Astrocyte (in vitro differentiated cells and primary cell): ENCODE data around the gene CIBAR2. TPM values are rescaled to one million over a fixed set of nuclear protein-coding genes. Genes with fewer than 3 reads are reported as not detected.

ENCODE experiments used
- DNase-seq: peaks from one replicate; pipeline ENCODE4 v3.0.0-alpha.2; 2010; ENCODE audit warnings: low read depth
- FAIRE-seq: peaks from 2 replicates; lab custom pipeline; 2011; peaks lifted over from hg19 to GRCh38; lab: Jason Lieb, UNC
- H2AFZ ChIP-seq: 2 replicates; pipeline ENCODE4 v1.6.0; 2012; ENCODE audit warnings: low read depth, low read length, inconsistent platforms
- H3K27ac ChIP-seq: 2 replicates; pipeline ENCODE4 v1.5.1; 2011; ENCODE audit warnings: low read depth, low read length, inconsistent platforms
- H3K27me3 ChIP-seq: 2 replicates; pipeline ENCODE4 v1.6.0; 2011; ENCODE audit warnings: low read length, inconsistent platforms; ENCODE audit not compliant: insufficient read depth
- H3K36me3 ChIP-seq: 2 replicates; pipeline ENCODE4 v1.5.1; 2011; ENCODE audit warnings: low read length, inconsistent platforms; ENCODE audit not compliant: insufficient read depth
- H3K4me1 ChIP-seq: 2 replicates; pipeline ENCODE4 v1.5.1; 2011; ENCODE audit warnings: low read length, inconsistent platforms; ENCODE audit not compliant: insufficient read depth
- H3K4me2 ChIP-seq: 2 replicates; pipeline ENCODE4 v1.6.0; 2012; ENCODE audit warnings: low read length, inconsistent platforms
- H3K4me3 ChIP-seq: 2 replicates; pipeline ENCODE4 v1.5.1; 2011; ENCODE audit warnings: low read depth, mild to moderate bottlenecking, low read length, inconsistent platforms; ENCODE audit not compliant: insufficient read depth
- H3K79me2 ChIP-seq: 2 replicates; pipeline ENCODE4 v1.6.0; 2012; ENCODE audit warnings: mild to moderate bottlenecking, low read length, inconsistent platforms; ENCODE audit not compliant: insufficient read depth
- H3K9ac ChIP-seq: 2 replicates; pipeline ENCODE4 v1.6.0; 2012; ENCODE audit warnings: mild to moderate bottlenecking, low read length, inconsistent platforms
- H3K9me3 ChIP-seq: 2 replicates; pipeline ENCODE4 v1.5.1; 2012; ENCODE audit warnings: low read depth, mild to moderate bottlenecking, low read length, inconsistent platforms; ENCODE audit not compliant: insufficient read depth
- H4K20me1 ChIP-seq: 2 replicates; pipeline ENCODE4 v1.6.0; 2012; ENCODE audit warnings: low read length, inconsistent platforms; ENCODE audit not compliant: insufficient read depth
- H3K27ac Mint-ChIP-seq: one replicate; pipeline ENCODE4 v1.8.0; 2021; ENCODE audit warnings: mild to moderate bottlenecking, mixed read lengths; ENCODE audit not compliant: unreplicated experiment
- H3K27me3 Mint-ChIP-seq: one replicate; pipeline ENCODE4 v1.8.0; 2021; ENCODE audit warnings: low read depth, mixed read lengths; ENCODE audit not compliant: unreplicated experiment
- H3K36me3 Mint-ChIP-seq: one replicate; pipeline ENCODE4 v1.8.0; 2021; ENCODE audit warnings: low read depth, mixed read lengths; ENCODE audit not compliant: unreplicated experiment
- H3K4me1 Mint-ChIP-seq: one replicate; pipeline ENCODE4 v1.8.0; 2021; ENCODE audit warnings: low read depth, mixed read lengths; ENCODE audit not compliant: unreplicated experiment
- H3K4me3 Mint-ChIP-seq: one replicate; pipeline ENCODE4 v1.8.0; 2021; ENCODE audit warnings: mild to moderate bottlenecking, moderate library complexity, mixed read lengths; ENCODE audit not compliant: unreplicated experiment
- H3K9me3 Mint-ChIP-seq: one replicate; pipeline ENCODE4 v1.8.0; 2021; ENCODE audit warnings: mild to moderate bottlenecking, mixed read lengths; ENCODE audit not compliant: unreplicated experiment
- EZH2 ChIP-seq: IDR thresholded peaks from 2 replicates; pipeline ENCODE4 v1.6.1; 2012; ENCODE audit warnings: mild to moderate bottlenecking, low read length, inconsistent platforms; ENCODE audit not compliant: insufficient read depth
- total RNA-seq: library from RNA; stranded (reverse); gene quantifications from 2 replicates; pipeline ENCODE4 v1.2.1, GENCODE V29; 2021
- TF ChIP-seq, protein P1 (sequence below): IDR thresholded peaks from 2 replicates; pipeline ENCODE4 v1.5.1; 2011; ENCODE audit warnings: low read depth, mild to moderate bottlenecking, inconsistent platforms, low read length, moderate library complexity; ENCODE audit not compliant: insufficient read depth

The CIBAR2 gene
- total RNA-seq, 1 donor from 2014 or later = not detected

DNA sequence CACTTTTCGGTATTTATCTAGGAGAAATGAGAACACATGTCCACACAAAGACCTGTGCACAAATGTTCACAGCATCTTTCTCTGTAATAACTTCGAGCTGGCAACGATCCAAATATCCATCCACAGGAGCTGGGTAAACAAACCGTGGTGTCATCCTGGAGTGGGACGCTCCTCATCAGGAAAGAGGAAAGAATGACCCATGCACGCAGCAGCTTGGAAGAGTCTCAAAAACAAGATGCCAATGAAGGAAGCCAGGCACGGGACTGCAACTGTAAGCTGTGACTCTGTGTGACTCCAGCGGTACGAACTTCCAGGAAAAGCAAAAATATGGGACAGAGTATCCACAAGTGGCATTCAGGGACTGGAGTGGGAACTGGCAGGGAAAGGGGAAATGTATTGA is 36.7 kb upstream of the CIBAR2 start:
- Mint-ChIP-seq H3K4me3 (no peak overlapping the region), H3K4me1 (peaks cover 11% of the 10 kb centered on the region), H3K9me3 (peaks cover under 1% of the 10 kb centered on the region), H3K36me3 (no peaks in the 10 kb centered on the region), H3K27ac (no peak overlapping the region), H3K27me3 (peaks cover 22% of the 10 kb centered on the region)
- Histone ChIP-seq H3K4me2 (peak overlapping the region; percentile 38), H3K27ac (no peak overlapping the region), H3K36me3 (no peaks in the 10 kb centered on the region), H3K9ac (no peak overlapping the region), H3K9me3 (no peaks in the 10 kb centered on the region), H3K79me2 (no peaks in the 10 kb centered on the region), H3K4me1 (peaks cover 24% of the 10 kb centered on the region), H3K27me3 (no peaks in the 10 kb centered on the region), H2AFZ (no peak overlapping the region), H3K4me3 (no peak overlapping the region), H4K20me1 (no peaks in the 10 kb centered on the region)
- TF ChIP-seq, protein P1, sequence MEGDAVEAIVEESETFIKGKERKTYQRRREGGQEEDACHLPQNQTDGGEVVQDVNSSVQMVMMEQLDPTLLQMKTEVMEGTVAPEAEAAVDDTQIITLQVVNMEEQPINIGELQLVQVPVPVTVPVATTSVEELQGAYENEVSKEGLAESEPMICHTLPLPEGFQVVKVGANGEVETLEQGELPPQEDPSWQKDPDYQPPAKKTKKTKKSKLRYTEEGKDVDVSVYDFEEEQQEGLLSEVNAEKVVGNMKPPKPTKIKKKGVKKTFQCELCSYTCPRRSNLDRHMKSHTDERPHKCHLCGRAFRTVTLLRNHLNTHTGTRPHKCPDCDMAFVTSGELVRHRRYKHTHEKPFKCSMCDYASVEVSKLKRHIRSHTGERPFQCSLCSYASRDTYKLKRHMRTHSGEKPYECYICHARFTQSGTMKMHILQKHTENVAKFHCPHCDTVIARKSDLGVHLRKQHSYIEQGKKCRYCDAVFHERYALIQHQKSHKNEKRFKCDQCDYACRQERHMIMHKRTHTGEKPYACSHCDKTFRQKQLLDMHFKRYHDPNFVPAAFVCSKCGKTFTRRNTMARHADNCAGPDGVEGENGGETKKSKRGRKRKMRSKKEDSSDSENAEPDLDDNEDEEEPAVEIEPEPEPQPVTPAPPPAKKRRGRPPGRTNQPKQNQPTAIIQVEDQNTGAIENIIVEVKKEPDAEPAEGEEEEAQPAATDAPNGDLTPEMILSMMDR = no peak
- TF ChIP-seq EZH2 = no peak
- FAIRE-seq (no peak), DNase-seq (no peak)

DNA sequence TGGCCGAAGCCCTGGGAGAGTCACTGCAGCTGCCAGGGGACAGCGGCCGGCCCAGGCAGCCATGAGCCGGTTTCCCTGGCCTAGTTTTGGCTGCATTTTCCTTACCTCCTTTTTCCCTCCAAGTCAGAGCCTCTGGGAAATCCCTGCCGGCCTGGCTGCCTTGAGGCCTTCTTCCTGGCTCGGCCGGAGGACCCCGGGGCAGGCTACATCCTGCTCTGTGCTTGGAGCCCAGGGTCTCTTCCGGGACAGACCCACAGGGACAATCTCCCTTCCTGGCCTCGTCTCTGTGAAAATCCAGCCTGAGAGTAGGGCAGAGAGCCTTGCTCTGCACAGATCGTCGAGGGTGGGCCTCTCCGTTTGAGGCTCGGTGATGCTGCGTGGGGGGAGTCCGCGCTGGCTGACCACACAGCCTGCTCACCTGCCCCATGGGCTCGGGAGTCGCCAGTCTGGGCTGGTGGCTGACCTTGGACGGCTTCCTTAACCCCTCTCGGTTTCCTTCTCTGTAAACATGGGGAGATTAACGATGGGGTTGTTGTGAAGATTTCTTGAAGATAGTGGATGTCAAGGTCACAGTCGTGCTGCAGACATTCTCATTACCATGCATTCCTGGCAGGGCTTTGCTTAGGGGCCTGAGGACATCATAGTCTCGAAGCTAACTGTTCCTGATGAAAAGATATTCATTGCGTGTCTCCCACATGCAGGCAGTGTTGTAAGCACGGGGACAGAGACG is 34.8 kb upstream of the CIBAR2 start:
- no peaks in the 10 kb centered on the region for H3K27me3 ChIP-seq
- peaks cover 21% of the 10 kb centered on the region for H3K4me1 ChIP-seq
- H3K36me3 ChIP-seq = no peaks in the 10 kb centered on the region
- DNase-seq = no peak
- no peak overlapping the region for H2AFZ ChIP-seq
- no peaks in the 10 kb centered on the region for H3K9me3 ChIP-seq
- no peak overlapping the region for H3K4me3 Mint-ChIP-seq
- H3K36me3 Mint-ChIP-seq = no peaks in the 10 kb centered on the region
- peaks cover 30% of the 10 kb centered on the region for H3K27me3 Mint-ChIP-seq
- no peak overlapping the region for H3K4me3 ChIP-seq
- no peak overlapping the region for H3K27ac Mint-ChIP-seq
- H3K79me2 ChIP-seq = no peaks in the 10 kb centered on the region
- H3K9ac ChIP-seq = no peak overlapping the region
- peaks cover 4% of the 10 kb centered on the region for H3K9me3 Mint-ChIP-seq
- peaks cover 14% of the 10 kb centered on the region for H3K4me1 Mint-ChIP-seq
- no peak for FAIRE-seq
- no peak overlapping the region for H3K27ac ChIP-seq
- H3K4me2 ChIP-seq = no peak overlapping the region
- TF ChIP-seq EZH2 = no peak
- TF ChIP-seq, protein P1 = no peak
- no peaks in the 10 kb centered on the region for H4K20me1 ChIP-seq

DNA sequence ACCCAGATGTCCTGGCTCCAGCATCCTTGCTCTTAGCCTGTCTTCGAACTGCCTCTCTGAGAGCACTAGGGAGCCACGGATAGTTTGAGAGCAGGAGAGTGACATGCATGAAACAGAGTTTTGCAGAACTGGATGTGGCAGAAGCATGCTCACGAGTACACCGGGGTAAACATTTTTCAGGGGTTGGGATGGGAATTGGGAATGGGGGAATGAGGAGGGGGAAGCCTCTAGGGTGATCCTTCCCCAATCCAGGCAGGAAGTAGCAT is 34.2 kb upstream of the CIBAR2 start:
- FAIRE-seq (no peak), DNase-seq (no peak)
- no peak for TF ChIP-seq EZH2
- TF ChIP-seq, protein P1 = no peak
- Mint-ChIP-seq H3K27ac (no peak overlapping the region), H3K4me1 (peaks cover 14% of the 10 kb centered on the region), H3K9me3 (peaks cover 4% of the 10 kb centered on the region), H3K4me3 (no peak overlapping the region), H3K36me3 (no peaks in the 10 kb centered on the region), H3K27me3 (peaks cover 32% of the 10 kb centered on the region)
- H3K36me3 ChIP-seq = no peaks in the 10 kb centered on the region
- H3K4me3 ChIP-seq = no peak overlapping the region
- no peaks in the 10 kb centered on the region for H3K79me2 ChIP-seq
- peaks cover 15% of the 10 kb centered on the region for H3K4me1 ChIP-seq
- no peak overlapping the region for H2AFZ ChIP-seq
- H3K4me2 ChIP-seq = no peak overlapping the region
- H3K27ac ChIP-seq = no peak overlapping the region
- H4K20me1 ChIP-seq = no peaks in the 10 kb centered on the region
- H3K27me3 ChIP-seq = no peaks in the 10 kb centered on the region
- no peaks in the 10 kb centered on the region for H3K9me3 ChIP-seq
- no peak overlapping the region for H3K9ac ChIP-seq
